ENCODE results near the gene ONECUT2. TPM values are rescaled to one million over a fixed set of nuclear protein-coding genes. Genes with fewer than 3 reads are reported as not detected.

The ONECUT2 gene
- total RNA-seq, 1 experiment from 2014 or later, result 0.48 TPM

GRCh38 chr18:57505231-57505630, 70.1 kb downstream of the ONECUT2 start:
- Mint-ChIP-seq H3K4me3 (no peak overlapping the region), H3K4me1 (peaks cover 9 to 11% of the 10 kb centered on the region in 2 experiments), H3K27ac (no peak overlapping the region), H3K36me3 (ENCODE audit: insufficient read depth in 1 of 3, low read depth in 3 of 3) (no peaks in the 10 kb centered on the region), H3K9me3 (no peaks in the 10 kb centered on the region), H3K27me3 (ENCODE audit: low read depth) (peaks cover 3% of the 10 kb centered on the region; the same call in 1 of the 2 replicates)
- Histone ChIP-seq H2BK15ac (ENCODE audit: low read depth, low read length) (no peak overlapping the region), H4K91ac (ENCODE audit: insufficient read length, low read depth, low read length) (no peak overlapping the region), H3K4me2 (ENCODE audit: insufficient read depth, insufficient read length, low read length) (no peak overlapping the region), H3K27me3 (ENCODE audit: insufficient read depth, low read length) (no peaks in the 10 kb centered on the region), H2AK5ac (ENCODE audit: insufficient read length, low read length) (no peak overlapping the region), H3K9ac (ENCODE audit: extremely low read depth, insufficient read length, low read length) (no peak overlapping the region), H2BK20ac (ENCODE audit: low read depth, low read length, poor library complexity, severe bottlenecking) (no peak overlapping the region), H3K9me3 (ENCODE audit: control insufficient read depth, low read depth, low read length) (no peaks in the 10 kb centered on the region), H3T11ph (ENCODE audit: low read length) (no peak overlapping the region), H2BK5ac (ENCODE audit: insufficient read length, low read length) (no peak overlapping the region), H3K56ac (ENCODE audit: insufficient read length, low read depth, low read length) (no peak overlapping the region), H3K4me1 (ENCODE audit: insufficient read depth, low read length) (no peaks in the 10 kb centered on the region), H3K14ac (ENCODE audit: insufficient read depth, low read length) (no peak overlapping the region), H4K20me1 (ENCODE audit: control insufficient read depth, insufficient read depth, insufficient read length) (no peaks in the 10 kb centered on the region), H2AFZ (ENCODE audit: low read length) (no peak overlapping the region), H3K23ac (ENCODE audit: insufficient read length, low read depth, low read length) (no peak overlapping the region), H4K5ac (ENCODE audit: insufficient read length, low read depth, low read length) (no peak overlapping the region), H3K79me2 (ENCODE audit: insufficient read depth, low read length) (no peaks in the 10 kb centered on the region), H3K79me1 (ENCODE audit: insufficient read depth, low read depth, low read length, poor library complexity, severe bottlenecking) (no peaks in the 10 kb centered on the region), H2BK12ac (ENCODE audit: insufficient read length, low read depth, low read length) (no peak overlapping the region), H3K27ac (ENCODE audit: insufficient read length, low read depth, low read length) (no peak overlapping the region), H3K18ac (ENCODE audit: insufficient read length, low read depth, low read length) (no peak overlapping the region), H2BK120ac (ENCODE audit: low read depth, low read length, poor library complexity, severe bottlenecking) (no peak overlapping the region), H3K4ac (ENCODE audit: low read depth, low read length) (no peak overlapping the region), H3K23me2 (ENCODE audit: insufficient read length, low read depth, low read length, poor library complexity, severe bottlenecking) (no peaks in the 10 kb centered on the region), H4K8ac (replicated peaks; ENCODE audit: insufficient read length, low read depth, low read length) (no peak overlapping the region)
- WGBS (ENCODE audit: extremely low coverage, insufficient read length, low lambda C conversion rate), result no CpG with 5 or more reads among the region's 1 CpG
- no peak for DNase-seq
- TF ChIP-seq, protein P1, sequence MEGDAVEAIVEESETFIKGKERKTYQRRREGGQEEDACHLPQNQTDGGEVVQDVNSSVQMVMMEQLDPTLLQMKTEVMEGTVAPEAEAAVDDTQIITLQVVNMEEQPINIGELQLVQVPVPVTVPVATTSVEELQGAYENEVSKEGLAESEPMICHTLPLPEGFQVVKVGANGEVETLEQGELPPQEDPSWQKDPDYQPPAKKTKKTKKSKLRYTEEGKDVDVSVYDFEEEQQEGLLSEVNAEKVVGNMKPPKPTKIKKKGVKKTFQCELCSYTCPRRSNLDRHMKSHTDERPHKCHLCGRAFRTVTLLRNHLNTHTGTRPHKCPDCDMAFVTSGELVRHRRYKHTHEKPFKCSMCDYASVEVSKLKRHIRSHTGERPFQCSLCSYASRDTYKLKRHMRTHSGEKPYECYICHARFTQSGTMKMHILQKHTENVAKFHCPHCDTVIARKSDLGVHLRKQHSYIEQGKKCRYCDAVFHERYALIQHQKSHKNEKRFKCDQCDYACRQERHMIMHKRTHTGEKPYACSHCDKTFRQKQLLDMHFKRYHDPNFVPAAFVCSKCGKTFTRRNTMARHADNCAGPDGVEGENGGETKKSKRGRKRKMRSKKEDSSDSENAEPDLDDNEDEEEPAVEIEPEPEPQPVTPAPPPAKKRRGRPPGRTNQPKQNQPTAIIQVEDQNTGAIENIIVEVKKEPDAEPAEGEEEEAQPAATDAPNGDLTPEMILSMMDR (conservative IDR thresholded peaks at IDR 0.05), result no peak

Data from H9 (cell line).